Measurements from ENCODE around the gene B3GAT3. TPM values are rescaled to one million over a fixed set of nuclear protein-coding genes. Genes with fewer than 3 reads are reported as not detected.

The B3GAT3 gene
- total and polyA plus RNA-seq, 10 of the 15 experiments (the other 5 are each of a cell fraction or from before 2014, with no cell fraction given), result 0.31 to 52.7 (median 29.8) TPM

DNA sequence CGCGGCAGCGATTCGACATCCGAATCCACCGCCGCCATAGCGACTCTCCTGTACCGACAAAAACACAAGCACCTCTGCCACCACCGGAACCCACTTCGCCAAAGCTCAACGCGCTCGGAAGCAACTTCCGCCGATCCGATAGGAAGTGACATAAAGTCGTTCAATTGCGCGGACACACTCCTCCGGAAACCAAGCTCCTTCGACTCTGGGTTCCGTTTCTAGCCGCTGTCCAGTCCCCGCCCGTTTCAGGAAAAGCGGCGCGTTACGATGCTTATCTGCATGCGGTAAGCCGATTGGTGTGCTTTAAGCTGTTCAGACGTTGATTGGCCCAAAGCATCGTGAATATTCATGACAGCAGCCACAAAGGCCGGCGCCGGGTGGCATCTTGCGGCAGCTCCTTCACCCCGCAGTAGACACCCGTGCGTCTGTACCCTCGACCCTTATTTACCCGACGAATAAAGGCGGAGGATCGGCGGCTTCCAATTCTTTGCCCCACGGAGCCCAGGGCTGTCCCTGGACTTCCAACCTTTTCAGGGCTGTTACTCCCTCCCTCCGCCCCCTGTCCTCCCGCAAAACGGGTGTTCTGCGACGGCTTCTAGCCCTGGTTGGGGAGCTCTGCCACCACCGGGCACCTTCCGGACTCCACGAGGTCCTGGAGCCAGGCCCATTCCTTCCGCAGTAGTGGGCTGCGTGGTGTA, 30.2 kb downstream of the B3GAT3 start, which contains the start of gene TUT1 (continued):
- TF ChIP-seq, protein P1, sequence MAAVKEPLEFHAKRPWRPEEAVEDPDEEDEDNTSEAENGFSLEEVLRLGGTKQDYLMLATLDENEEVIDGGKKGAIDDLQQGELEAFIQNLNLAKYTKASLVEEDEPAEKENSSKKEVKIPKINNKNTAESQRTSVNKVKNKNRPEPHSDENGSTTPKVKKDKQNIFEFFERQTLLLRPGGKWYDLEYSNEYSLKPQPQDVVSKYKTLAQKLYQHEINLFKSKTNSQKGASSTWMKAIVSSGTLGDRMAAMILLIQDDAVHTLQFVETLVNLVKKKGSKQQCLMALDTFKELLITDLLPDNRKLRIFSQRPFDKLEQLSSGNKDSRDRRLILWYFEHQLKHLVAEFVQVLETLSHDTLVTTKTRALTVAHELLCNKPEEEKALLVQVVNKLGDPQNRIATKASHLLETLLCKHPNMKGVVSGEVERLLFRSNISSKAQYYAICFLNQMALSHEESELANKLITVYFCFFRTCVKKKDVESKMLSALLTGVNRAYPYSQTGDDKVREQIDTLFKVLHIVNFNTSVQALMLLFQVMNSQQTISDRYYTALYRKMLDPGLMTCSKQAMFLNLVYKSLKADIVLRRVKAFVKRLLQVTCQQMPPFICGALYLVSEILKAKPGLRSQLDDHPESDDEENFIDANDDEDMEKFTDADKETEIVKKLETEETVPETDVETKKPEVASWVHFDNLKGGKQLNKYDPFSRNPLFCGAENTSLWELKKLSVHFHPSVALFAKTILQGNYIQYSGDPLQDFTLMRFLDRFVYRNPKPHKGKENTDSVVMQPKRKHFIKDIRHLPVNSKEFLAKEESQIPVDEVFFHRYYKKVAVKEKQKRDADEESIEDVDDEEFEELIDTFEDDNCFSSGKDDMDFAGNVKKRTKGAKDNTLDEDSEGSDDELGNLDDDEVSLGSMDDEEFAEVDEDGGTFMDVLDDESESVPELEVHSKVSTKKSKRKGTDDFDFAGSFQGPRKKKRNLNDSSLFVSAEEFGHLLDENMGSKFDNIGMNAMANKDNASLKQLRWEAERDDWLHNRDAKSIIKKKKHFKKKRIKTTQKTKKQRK (IDR thresholded peaks at IDR 0.05; ENCODE audit: low read depth, low read length), result peak; percentile 37; the same call in 1 of the 2 replicates
- TF ChIP-seq, protein P2, sequence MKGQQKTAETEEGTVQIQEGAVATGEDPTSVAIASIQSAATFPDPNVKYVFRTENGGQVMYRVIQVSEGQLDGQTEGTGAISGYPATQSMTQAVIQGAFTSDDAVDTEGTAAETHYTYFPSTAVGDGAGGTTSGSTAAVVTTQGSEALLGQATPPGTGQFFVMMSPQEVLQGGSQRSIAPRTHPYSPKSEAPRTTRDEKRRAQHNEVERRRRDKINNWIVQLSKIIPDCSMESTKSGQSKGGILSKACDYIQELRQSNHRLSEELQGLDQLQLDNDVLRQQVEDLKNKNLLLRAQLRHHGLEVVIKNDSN (IDR thresholded peaks at IDR 0.05; ENCODE audit: borderline replicate concordance, extremely low read length, insufficient read depth, low read depth, low read length), result peak; percentile 3
- TF ChIP-seq FOXK2 (IDR thresholded peaks at IDR 0.05) (peak; percentile 84), HDAC2 (IDR thresholded peaks at IDR 0.05) (0 out of 2 replicates have a peak, but pooled peaks have one; percentile 21), EGR1 (IDR thresholded peaks at IDR 0.05; ENCODE audit: borderline replicate concordance in 1 of 2, low read depth in 2 of 2, low read length in 2 of 2) (peak; percentile 19 to 42; a peak in 2 of 3 replicates), SMAD5 (IDR thresholded peaks at IDR 0.05; ENCODE audit: low read depth) (peak; percentile 94), BRCA1 (IDR thresholded peaks at IDR 0.05; ENCODE audit: low read depth, low read length) (no peak), KLF5 (IDR thresholded peaks at IDR 0.05; ENCODE audit: partially characterized antibody) (peak; percentile 68), CHD2 (IDR thresholded peaks at IDR 0.05; ENCODE audit: borderline replicate concordance, low read depth, low read length) (peak; percentile 81), RFX5 (IDR thresholded peaks at IDR 0.05; ENCODE audit: low read depth, low read length) (peak; percentile 85), HDGF (IDR thresholded peaks at IDR 0.05) (peak; percentile 38; the same call in 1 of the 2 replicates), EED (IDR thresholded peaks at IDR 0.05; ENCODE audit: low read depth) (no peak), SMAD1 (IDR thresholded peaks at IDR 0.05; ENCODE audit: low read depth, partially characterized antibody) (peak; percentile 89), CBX3 (IDR thresholded peaks at IDR 0.05; ENCODE audit: borderline replicate concordance, low read depth) (no peak), NRF1 (conservative IDR thresholded peaks at IDR 0.05; ENCODE audit: low read depth, low read length) (no peak), SMARCA5 (IDR thresholded peaks at IDR 0.05) (peak; percentile 84; the same call in 1 of the 2 replicates), IKZF2 (IDR thresholded peaks at IDR 0.05) (peak; percentile 35 to 58; a peak in 1 of 4 replicates)
- TF ChIP-seq, protein P3, sequence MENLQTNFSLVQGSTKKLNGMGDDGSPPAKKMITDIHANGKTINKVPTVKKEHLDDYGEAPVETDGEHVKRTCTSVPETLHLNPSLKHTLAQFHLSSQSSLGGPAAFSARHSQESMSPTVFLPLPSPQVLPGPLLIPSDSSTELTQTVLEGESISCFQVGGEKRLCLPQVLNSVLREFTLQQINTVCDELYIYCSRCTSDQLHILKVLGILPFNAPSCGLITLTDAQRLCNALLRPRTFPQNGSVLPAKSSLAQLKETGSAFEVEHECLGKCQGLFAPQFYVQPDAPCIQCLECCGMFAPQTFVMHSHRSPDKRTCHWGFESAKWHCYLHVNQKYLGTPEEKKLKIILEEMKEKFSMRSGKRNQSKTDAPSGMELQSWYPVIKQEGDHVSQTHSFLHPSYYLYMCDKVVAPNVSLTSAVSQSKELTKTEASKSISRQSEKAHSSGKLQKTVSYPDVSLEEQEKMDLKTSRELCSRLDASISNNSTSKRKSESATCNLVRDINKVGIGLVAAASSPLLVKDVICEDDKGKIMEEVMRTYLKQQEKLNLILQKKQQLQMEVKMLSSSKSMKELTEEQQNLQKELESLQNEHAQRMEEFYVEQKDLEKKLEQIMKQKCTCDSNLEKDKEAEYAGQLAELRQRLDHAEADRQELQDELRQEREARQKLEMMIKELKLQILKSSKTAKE (IDR thresholded peaks at IDR 0.05; ENCODE audit: low read depth, poor library complexity, severe bottlenecking), result peak; percentile 76
- TF ChIP-seq, protein P4, sequence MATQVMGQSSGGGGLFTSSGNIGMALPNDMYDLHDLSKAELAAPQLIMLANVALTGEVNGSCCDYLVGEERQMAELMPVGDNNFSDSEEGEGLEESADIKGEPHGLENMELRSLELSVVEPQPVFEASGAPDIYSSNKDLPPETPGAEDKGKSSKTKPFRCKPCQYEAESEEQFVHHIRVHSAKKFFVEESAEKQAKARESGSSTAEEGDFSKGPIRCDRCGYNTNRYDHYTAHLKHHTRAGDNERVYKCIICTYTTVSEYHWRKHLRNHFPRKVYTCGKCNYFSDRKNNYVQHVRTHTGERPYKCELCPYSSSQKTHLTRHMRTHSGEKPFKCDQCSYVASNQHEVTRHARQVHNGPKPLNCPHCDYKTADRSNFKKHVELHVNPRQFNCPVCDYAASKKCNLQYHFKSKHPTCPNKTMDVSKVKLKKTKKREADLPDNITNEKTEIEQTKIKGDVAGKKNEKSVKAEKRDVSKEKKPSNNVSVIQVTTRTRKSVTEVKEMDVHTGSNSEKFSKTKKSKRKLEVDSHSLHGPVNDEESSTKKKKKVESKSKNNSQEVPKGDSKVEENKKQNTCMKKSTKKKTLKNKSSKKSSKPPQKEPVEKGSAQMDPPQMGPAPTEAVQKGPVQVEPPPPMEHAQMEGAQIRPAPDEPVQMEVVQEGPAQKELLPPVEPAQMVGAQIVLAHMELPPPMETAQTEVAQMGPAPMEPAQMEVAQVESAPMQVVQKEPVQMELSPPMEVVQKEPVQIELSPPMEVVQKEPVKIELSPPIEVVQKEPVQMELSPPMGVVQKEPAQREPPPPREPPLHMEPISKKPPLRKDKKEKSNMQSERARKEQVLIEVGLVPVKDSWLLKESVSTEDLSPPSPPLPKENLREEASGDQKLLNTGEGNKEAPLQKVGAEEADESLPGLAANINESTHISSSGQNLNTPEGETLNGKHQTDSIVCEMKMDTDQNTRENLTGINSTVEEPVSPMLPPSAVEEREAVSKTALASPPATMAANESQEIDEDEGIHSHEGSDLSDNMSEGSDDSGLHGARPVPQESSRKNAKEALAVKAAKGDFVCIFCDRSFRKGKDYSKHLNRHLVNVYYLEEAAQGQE (IDR thresholded peaks at IDR 0.05; ENCODE audit: low read depth, low read length), result peak; percentile 75
